Astrocyte of the hippocampus (primary cell): ENCODE results near the gene FDXACB1.

Source experiments
- DNase-seq: peaks from one replicate; pipeline ENCODE4 v3.0.0; 2011; ENCODE audit warnings: low read depth, low spot score

The FDXACB1 gene

DNA sequence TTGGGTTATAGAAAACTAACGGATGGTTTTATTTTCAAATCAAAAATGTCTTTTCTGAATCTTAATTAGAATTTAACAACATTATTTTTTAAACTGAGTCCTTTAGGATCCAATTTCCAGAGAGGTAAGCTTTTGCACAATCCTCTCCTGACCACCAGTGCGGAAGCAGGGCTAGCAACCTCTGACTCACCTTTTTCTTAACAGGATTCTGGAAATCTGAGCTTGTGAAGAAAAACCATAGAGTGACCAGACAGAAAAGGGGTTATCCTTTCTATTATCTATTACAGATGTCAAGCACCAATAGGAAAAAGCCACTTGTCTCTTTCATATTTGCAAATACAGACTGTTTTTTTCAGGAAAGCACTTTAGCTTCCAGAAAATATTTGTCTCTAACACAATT, 32.9 kb downstream of the FDXACB1 start:
- peak; percentile 44 for DNase-seq

DNA sequence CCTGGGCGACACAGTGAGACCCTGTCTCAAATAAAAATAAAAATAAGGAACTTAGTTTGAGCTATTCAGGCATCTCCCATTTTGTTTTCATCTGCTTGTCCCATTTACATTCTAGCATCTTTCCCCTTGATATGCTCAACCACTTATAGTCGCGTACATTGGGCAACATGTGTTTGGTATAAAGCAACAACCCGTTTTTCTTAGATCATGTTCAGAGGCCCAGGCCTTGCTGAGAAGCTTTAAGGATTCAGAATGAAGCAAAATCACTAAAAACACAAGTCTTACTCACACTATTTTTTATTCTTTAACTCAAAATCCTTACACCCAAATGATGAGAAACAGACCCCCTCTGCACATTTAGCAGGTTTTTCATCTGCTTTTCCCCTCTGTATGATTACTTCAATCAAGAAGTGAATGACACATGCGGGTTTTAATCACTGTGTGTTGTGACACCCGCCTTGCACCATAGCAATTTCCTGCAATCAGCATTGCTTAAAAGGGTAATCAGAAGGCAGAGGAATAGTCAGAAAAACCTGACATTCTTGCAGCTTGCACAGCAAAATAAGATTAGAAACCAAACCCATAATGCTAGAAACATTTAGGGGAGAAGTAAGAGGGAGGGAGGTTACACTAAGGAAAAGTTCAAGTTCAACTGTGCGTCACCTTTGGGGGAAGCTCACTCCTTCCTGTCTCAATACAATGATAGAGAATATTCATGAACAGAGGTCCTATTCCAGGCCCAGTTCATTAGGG, 33.5 kb downstream of the FDXACB1 start:
- DNase-seq, result no peak

- DNase-seq, result no peak
Measured at GRCh38 chr11:111843661-111844060, 35.3 kb downstream of the FDXACB1 start.

GRCh38 chr11:111841370-111842053, 37.5 kb downstream of the FDXACB1 start:
- peak; percentile 95 for DNase-seq

- peak; percentile 67 for DNase-seq
Measured at GRCh38 chr11:111840143-111840542, 38.8 kb downstream of the FDXACB1 start.

DNA sequence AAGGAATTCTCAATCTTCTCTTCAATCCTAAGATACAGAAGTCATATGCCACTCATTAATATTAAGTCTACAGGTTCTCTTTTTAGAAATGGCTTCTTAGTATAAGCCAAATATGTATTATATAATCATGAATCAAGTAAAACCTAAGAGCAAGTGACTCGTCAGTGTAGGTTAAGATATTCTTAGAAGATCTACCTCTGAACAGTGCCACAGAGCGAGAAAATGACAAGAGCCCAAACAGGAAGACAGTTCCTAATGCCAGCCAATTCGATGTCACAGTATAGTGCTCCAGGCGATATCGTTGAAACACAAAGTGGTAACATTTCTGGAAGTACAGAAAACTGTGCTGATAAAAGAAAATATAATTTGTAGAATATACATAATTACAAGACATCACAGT, 40.9 kb downstream of the FDXACB1 start:
- no peak for DNase-seq

- DNase-seq, result no peak
Measured at GRCh38 chr11:111837366-111837891, 41.5 kb downstream of the FDXACB1 start.

DNA sequence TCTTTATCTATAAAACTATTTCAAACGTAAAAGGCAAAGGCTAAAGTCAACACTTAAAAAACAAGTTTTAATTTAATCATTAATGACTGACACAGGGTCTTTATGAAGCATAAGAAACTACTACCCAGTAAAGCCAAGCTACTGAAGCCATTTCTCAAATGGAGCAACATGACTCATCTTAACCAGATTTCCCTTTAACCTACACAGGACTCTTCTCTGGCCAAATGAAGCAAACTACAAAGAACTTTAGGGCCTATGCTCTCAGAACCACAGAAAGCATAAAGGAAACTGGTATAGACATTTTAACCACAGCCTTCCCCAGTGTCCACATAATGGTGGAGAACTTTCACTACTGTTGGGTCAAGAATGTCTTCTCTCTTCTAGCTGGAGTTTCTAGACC, 42.2 kb downstream of the FDXACB1 start:
- peak; percentile 10 for DNase-seq

DNA sequence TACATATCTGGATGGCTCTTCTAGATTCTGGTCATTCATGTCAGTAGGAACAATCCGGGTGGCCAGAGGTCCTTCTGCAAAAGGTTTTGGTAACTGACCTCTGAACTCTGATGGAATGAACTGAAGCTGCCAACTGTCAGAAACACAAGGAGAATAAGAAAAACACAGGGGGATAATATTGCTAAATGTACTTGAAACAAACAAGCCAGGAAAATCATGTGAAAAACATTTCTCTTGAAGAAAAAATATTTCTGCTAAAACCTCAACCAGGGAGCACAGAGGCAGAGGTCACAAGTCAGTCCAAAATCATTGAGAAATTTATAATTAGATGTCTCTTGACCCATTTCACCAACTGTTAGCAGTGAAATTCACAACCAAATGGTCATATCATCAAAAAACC, 42.8 kb downstream of the FDXACB1 start:
- DNase-seq, result no peak

DNA sequence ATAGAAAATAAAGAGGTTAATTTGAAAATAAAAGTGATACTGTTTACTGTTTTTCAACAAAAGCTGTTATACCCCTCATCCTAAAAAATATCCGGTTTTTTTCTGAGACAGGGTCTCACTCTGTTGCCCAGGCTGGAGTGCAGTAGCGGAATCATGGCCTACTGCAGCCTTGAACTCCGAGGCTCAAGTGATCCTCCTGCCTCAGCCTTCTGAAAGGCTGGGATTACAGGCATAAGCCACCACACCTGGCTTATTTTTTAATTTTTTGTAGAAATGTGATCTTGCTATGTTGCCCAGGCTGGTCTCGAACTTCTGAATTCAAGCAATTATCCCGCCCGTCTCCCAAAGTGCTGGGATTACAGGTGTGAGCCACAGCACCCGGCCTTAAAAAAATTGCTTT, 43.3 kb downstream of the FDXACB1 start:
- no peak for DNase-seq

GRCh38 chr11:111834432-111835163, 44.4 kb downstream of the FDXACB1 start:
- no peak for DNase-seq

GRCh38 chr11:111833524-111833923, 45.4 kb downstream of the FDXACB1 start:
- DNase-seq, result peak; percentile 31

DNA sequence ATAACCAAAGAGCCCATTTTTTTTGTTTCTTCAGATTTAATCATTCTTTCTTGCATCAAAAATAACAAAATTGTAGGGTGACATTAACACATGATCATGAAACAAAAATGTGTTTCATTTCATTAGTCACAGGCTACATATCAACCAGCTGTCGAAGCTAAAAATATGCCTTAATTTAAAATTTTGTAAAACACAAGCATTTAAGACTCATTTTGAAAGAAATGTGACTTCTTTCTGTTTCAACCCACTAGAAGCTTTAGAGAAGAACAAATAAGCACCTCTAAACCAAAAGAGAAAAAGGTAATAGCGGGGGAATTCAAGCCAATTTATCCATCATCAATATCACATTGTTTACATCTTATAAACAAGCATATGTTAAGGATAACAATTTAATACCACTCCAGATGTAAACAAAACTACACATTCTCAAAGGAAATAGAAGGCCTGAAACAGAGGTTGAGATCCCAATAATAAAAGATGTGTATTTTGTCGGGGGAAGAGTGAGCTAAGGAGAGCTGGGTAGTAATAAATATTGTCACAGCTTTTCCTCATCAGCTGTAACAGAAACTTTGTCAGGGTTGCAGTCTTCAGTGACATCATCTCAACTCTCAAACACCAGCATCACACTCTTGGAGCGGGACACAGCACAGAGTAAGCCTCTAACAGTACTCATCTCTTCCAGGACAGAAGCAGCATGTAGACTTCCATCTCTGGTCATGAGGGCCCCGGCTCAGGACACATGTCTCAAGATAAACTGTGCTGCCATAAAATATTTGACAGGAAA, 49.6 kb downstream of the FDXACB1 start:
- DNase-seq, result no peak

DNA sequence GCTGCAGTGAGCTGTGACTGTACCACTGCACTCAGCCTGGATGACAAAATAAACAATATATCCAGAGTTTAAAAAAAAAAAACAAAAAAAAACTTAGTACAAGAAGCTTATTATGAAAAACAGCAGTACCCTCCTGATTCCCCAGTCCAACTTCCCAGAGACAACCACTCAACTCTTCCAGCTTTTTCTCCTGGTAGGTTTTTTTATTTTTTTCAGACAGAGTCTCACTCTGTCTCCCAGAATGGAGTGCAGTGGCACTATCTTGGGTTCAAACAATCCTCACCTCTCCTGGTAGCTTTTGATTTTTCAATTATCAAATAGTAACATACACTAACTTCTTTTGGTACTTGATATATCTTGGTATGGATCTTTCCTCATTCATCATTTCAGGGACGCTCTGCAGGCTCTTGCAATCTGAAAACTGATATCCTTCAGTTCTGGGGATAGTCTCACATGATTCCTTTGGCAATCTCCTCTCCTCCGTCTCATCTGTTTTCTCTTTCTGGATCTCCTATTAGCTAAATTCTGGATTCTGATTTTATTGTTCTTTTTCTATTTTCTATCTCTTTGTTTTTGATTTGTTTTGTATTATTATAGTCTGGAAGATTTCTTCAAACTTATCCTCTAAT, 52.5 kb downstream of the FDXACB1 start:
- DNase-seq, result no peak
